SK-N-MC (cell line): ENCODE data around the gene TBP.

ENCODE experiments used
- EZH2 ChIP-seq: fragments of 200-600 bp; sonication (generic); IDR thresholded peaks from one replicate; pipeline ENCODE4 v1.6.1; 2017; ENCODE audit warnings: antibody characterized with exemption
- FOXP2 ChIP-seq: optimal IDR thresholded peaks from 2 replicates; pipeline ENCODE3; 2011; ENCODE audit warnings: mild to moderate bottlenecking, moderate library complexity; ENCODE audit not compliant: insufficient read depth; ENCODE audit errors: extremely low read length, control extremely low read depth
- POLR2AphosphoS5 ChIP-seq: IDR thresholded peaks from 2 replicates; pipeline ENCODE4 v1.6.1; 2012; ENCODE audit warnings: mild to moderate bottlenecking, low read depth, low read length, borderline replicate concordance

- TF ChIP-seq POLR2AphosphoS5 (no peak), EZH2 (no peak), FOXP2 (no peak)
Measured at GRCh38 chr6:170532867-170533488, 21.2 kb upstream of the TBP start.
